HCT116 (cell line): Measurements from ENCODE around the gene ADAM20. TPM values are rescaled to one million over a fixed set of nuclear protein-coding genes. Genes with fewer than 3 reads are reported as not detected.

ENCODE experiments used
- ATAC-seq: fragments of 200-7000 bp; cut with Tn5 transposase; 2 replicates; pipeline ENCODE4 v1.9.1; 2020; ENCODE audit warnings: mild to moderate bottlenecking, moderate library complexity
- BruUV-seq: library from RNA; stranded (reverse); fragments of 400-500 nt; replicated peaks from 2 replicates; lab custom pipeline; 2021; lab: Mats Ljungman, UMichigan
- CTCF ChIA-PET: fragments of 300-600 bp; sonication (Branson Sonifier 250); formaldehyde crosslinking; loops from one replicate; lab custom pipeline; 2021; ENCODE audit warnings: antibody characterized with exemption; lab: Charles Lee
- POLR2A ChIA-PET: fragments of 300-600, 350-600 bp; sonication (Branson Sonifier 250); formaldehyde crosslinking; loops from one replicate; lab custom pipeline; 2021; ENCODE audit warnings: antibody characterized with exemption; lab: Charles Lee
- RAD21 ChIA-PET, 2 experiments: fragments of 300-600 bp; sonication (Branson Sonifier 250); formaldehyde crosslinking; loops; one replicate each; lab custom pipeline; 2023; ENCODE audit warnings: low total read pairs in 2 of 2; ENCODE audit not compliant: uncharacterized antibody in 2 of 2, unreplicated experiment in 2 of 2, low non-redundant PET in 1 of 2; lab: Charles Lee
- DNase-seq: peaks from one replicate; pipeline ENCODE4 v3.0.0-alpha.2; 2010; ENCODE audit warnings: low read depth, low spot score
- H2AFZ ChIP-seq: fragments of 200-600 bp; shearing (Covaris generic), sonication (generic); 2 replicates; pipeline ENCODE4 v1.6.1; 2017; ENCODE audit warnings: low read depth, mixed run types, mixed read lengths, antibody characterized with exemption, low read length; ENCODE audit not compliant: poor library complexity, severe bottlenecking
- H3K27ac ChIP-seq: 2 replicates; pipeline ENCODE4 v1.5.1; 2012; ENCODE audit warnings: low read depth, low read length
- H3K27me3 ChIP-seq: fragments of 200-600 bp; sonication (generic); 2 replicates; pipeline ENCODE4 v1.6.1; 2016; ENCODE audit warnings: mixed run types, low read length, mixed read lengths; ENCODE audit not compliant: insufficient read depth
- H3K36me3 ChIP-seq, 2 experiments: fragments of 200-500 bp in 1 of 2; fragments of 200-600 bp in 1 of 2; sonication (Bioruptor generic) in 1 of 2; sonication (generic) in 1 of 2; 2 replicates each; pipeline versions ENCODE4 v1.5.1 to v1.6.1; 2014 to 2016; ENCODE audit warnings: low read length in 2 of 2, inconsistent platforms in 1 of 2, mixed read lengths in 1 of 2, mixed run types in 1 of 2; ENCODE audit not compliant: insufficient read depth in 2 of 2, control insufficient read depth in 1 of 2
- H3K4me1 ChIP-seq, 2 experiments: fragments of 200-600 bp in 1 of 2; sonication (generic) in 1 of 2; 2 replicates each; pipeline versions ENCODE4 v1.5.1 to v1.6.1; 2012 to 2017; ENCODE audit warnings: low read length in 2 of 2, inconsistent platforms in 1 of 2, mild to moderate bottlenecking in 1 of 2, mixed read lengths in 1 of 2, mixed run types in 1 of 2, moderate library complexity in 1 of 2; ENCODE audit not compliant: insufficient read depth in 2 of 2, control insufficient read depth in 1 of 2
- H3K4me2 ChIP-seq: fragments of 200-600 bp; sonication (generic); 2 replicates; pipeline ENCODE4 v1.6.1; 2017; ENCODE audit warnings: mixed run types, low read length, mixed read lengths
- H3K4me3 ChIP-seq, 2 experiments: fragments of 200-600 bp in 1 of 2; sonication (generic) in 1 of 2; replicated peaks in 1 of 2; 2 replicates each; pipeline ENCODE4 v1.5.1; 2011 to 2016; ENCODE audit warnings: low read length in 2 of 2, control low read depth in 1 of 2, low read depth in 1 of 2, mild to moderate bottlenecking in 1 of 2, mixed read lengths in 1 of 2, mixed run types in 1 of 2
- H3K79me2 ChIP-seq: fragments of 200-600 bp; sonication (generic); 2 replicates; pipeline ENCODE4 v1.6.1; 2017; ENCODE audit warnings: mild to moderate bottlenecking, mixed run types, low read length, moderate library complexity, mixed read lengths; ENCODE audit not compliant: insufficient read depth
- H3K9ac ChIP-seq: fragments of 200-600 bp; sonication (generic); 2 replicates; pipeline ENCODE4 v1.6.1; 2016; ENCODE audit warnings: low read length, mixed read lengths
- H3K9me2 ChIP-seq: fragments of 200-600 bp; sonication (generic), shearing (Covaris generic); 2 replicates; pipeline ENCODE4 v1.6.1; 2017; ENCODE audit warnings: mixed run types, mild to moderate bottlenecking, moderate library complexity; ENCODE audit not compliant: insufficient read depth
- H3K9me3 ChIP-seq, 2 experiments: fragments of 200-500 bp in 1 of 2; fragments of 200-600 bp in 1 of 2; sonication (Bioruptor generic) in 1 of 2; sonication (generic) in 1 of 2; 2 replicates each; pipeline ENCODE4 v1.6.1; 2014 to 2017; ENCODE audit warnings: low read length in 2 of 2, mixed read lengths in 2 of 2, inconsistent platforms in 1 of 2, low read depth in 1 of 2, mild to moderate bottlenecking in 1 of 2, mixed run types in 1 of 2, moderate library complexity in 1 of 2; ENCODE audit not compliant: control insufficient read depth in 1 of 2, insufficient read depth in 1 of 2
- H4K20me1 ChIP-seq: fragments of 200-600 bp; sonication (generic), shearing (Covaris generic); 2 replicates; pipeline ENCODE4 v1.6.1; 2017; ENCODE audit warnings: mixed run types, mild to moderate bottlenecking, moderate library complexity; ENCODE audit not compliant: insufficient read depth
- EGR1 ChIP-seq: IDR thresholded peaks from 2 replicates; pipeline ENCODE4 v1.6.1; 2012; ENCODE audit warnings: low read depth
- ELF1 ChIP-seq: IDR thresholded peaks from 2 replicates; pipeline ENCODE4 v1.6.1; 2012; ENCODE audit warnings: low read depth, borderline replicate concordance
- EZH2 ChIP-seq: fragments of 200-600 bp; sonication (generic); IDR thresholded peaks from 2 replicates; pipeline ENCODE4 v1.6.1; 2017; ENCODE audit warnings: antibody characterized with exemption, mixed run types
- POLR2AphosphoS5 ChIP-seq: IDR thresholded peaks from 2 replicates; pipeline ENCODE4 v1.6.1; 2011; ENCODE audit warnings: mild to moderate bottlenecking, low read depth, low read length, moderate library complexity
- RAD21 ChIP-seq: IDR thresholded peaks from 2 replicates; pipeline ENCODE4 v1.6.1; 2012; ENCODE audit warnings: low read depth, mild to moderate bottlenecking
- SP1 ChIP-seq: IDR thresholded peaks from 2 replicates; pipeline ENCODE4 v1.6.1; 2012; ENCODE audit warnings: low read depth
- TCF7L2 ChIP-seq: IDR thresholded peaks from 2 replicates; pipeline ENCODE4 v1.7.0; 2011; ENCODE audit warnings: borderline replicate concordance, inconsistent platforms; ENCODE audit not compliant: insufficient read depth, insufficient read length; ENCODE audit errors: extremely low read depth
- YY1 ChIP-seq: IDR thresholded peaks from 2 replicates; pipeline ENCODE4 v1.6.1; 2011; ENCODE audit warnings: low read length, low read depth, moderate library complexity, mild to moderate bottlenecking; ENCODE audit not compliant: insufficient replicate concordance; ENCODE audit errors: extremely low read depth
- intact Hi-C: fragments of 100-400 bp; cut with micrococcal nuclease; formaldehyde crosslinking; loops from 2 replicates; pipeline ENCODE4 v1.10.0; 2022
- total RNA-seq: library from RNA; stranded (reverse); gene quantifications from one replicate; pipeline ENCODE4 v1.2.1, GENCODE V29; 2021; ENCODE audit not compliant: unreplicated experiment
- TF ChIP-seq, protein P1 (sequence below): IDR thresholded peaks from 2 replicates; pipeline ENCODE4 v1.6.1; 2012; ENCODE audit warnings: low read depth

Gene ADAM20
- total RNA-seq, 1 experiment from 2014 or later = 0.57 TPM

DNA sequence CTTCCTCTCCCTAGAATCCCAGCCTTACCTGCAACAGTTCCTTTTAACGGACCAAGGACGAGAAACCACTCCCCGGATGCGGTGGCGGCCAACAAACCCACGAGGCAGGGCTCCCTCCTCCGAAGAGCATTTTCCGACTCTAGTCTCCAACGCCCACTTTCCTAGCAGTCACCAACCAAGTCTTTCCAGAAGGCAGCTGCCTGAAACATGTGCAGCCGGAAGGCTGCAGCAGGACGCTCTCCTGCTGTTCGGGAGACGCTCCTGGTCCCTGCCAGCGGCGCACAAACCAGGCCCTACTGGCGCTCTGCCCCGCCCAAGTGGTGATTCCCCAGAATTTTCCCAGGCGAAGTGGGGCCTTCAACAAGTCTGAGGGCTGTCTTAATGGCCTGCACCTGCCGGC, 21.1 kb upstream of the ADAM20 start:
- H3K9me3 ChIP-seq = no peaks in the 10 kb centered on the region
- H3K27me3 ChIP-seq = no peaks in the 10 kb centered on the region
- no peaks in the 10 kb centered on the region for H4K20me1 ChIP-seq
- RAD21 ChIA-PET = no interaction called here
- no peak for TF ChIP-seq POLR2AphosphoS5
- no peak for TF ChIP-seq RAD21
- TF ChIP-seq, protein P1, sequence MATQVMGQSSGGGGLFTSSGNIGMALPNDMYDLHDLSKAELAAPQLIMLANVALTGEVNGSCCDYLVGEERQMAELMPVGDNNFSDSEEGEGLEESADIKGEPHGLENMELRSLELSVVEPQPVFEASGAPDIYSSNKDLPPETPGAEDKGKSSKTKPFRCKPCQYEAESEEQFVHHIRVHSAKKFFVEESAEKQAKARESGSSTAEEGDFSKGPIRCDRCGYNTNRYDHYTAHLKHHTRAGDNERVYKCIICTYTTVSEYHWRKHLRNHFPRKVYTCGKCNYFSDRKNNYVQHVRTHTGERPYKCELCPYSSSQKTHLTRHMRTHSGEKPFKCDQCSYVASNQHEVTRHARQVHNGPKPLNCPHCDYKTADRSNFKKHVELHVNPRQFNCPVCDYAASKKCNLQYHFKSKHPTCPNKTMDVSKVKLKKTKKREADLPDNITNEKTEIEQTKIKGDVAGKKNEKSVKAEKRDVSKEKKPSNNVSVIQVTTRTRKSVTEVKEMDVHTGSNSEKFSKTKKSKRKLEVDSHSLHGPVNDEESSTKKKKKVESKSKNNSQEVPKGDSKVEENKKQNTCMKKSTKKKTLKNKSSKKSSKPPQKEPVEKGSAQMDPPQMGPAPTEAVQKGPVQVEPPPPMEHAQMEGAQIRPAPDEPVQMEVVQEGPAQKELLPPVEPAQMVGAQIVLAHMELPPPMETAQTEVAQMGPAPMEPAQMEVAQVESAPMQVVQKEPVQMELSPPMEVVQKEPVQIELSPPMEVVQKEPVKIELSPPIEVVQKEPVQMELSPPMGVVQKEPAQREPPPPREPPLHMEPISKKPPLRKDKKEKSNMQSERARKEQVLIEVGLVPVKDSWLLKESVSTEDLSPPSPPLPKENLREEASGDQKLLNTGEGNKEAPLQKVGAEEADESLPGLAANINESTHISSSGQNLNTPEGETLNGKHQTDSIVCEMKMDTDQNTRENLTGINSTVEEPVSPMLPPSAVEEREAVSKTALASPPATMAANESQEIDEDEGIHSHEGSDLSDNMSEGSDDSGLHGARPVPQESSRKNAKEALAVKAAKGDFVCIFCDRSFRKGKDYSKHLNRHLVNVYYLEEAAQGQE = no peak
- no peak for TF ChIP-seq TCF7L2
- TF ChIP-seq ELF1 = no peak
- no peak for TF ChIP-seq EZH2
- TF ChIP-seq EGR1 = no peak
- no peak for TF ChIP-seq YY1
- no peak for TF ChIP-seq SP1
- H3K9ac ChIP-seq = no peak overlapping the region
- no peak overlapping the region for H2AFZ ChIP-seq
- H3K27ac ChIP-seq = no peak overlapping the region
- H3K36me3 ChIP-seq = no peaks in the 10 kb centered on the region
- POLR2A ChIA-PET = no interaction called here
- no peak for ATAC-seq
- no peaks in the 10 kb centered on the region for H3K79me2 ChIP-seq
- CTCF ChIA-PET = no interaction called here
- H3K4me2 ChIP-seq = no peak overlapping the region
- no peak for DNase-seq
- H3K9me2 ChIP-seq = no peaks in the 10 kb centered on the region
- H3K4me3 ChIP-seq = no peak overlapping the region
- intact Hi-C loops = no loop called here
- no peaks in the 10 kb centered on the region for H3K4me1 ChIP-seq
- BruUV-seq = no TSS peak
